B cell (primary cell): ENCODE data around the gene DENND1A. TPM values are rescaled to one million over a fixed set of nuclear protein-coding genes. Genes with fewer than 3 reads are reported as not detected.

Experiments
- ATAC-seq: fragments of 200-7000 bp; cut with Tn5 transposase; one replicate; pipeline ENCODE4 v1.10.0; 2021; ENCODE audit warnings: low read depth, mild to moderate bottlenecking, moderate number of reproducible peaks, moderate library complexity
- CTCF ChIA-PET: fragments of 350-600 bp; sonication (Branson Sonifier 250); formaldehyde crosslinking; loops from one replicate; lab custom pipeline; 2021; ENCODE audit warnings: antibody characterized with exemption, inconsistent platforms; lab: Charles Lee
- POLR2A ChIA-PET: fragments of 350-600 bp; sonication (Branson Sonifier 250); formaldehyde crosslinking; loops from one replicate; lab custom pipeline; 2021; ENCODE audit warnings: antibody characterized with exemption; lab: Charles Lee
- DNase-seq: peaks from one replicate; pipeline ENCODE4 v3.0.0; 2013
- H2AFZ ChIP-seq: 2 replicates; pipeline ENCODE4 v1.6.1; 2012; ENCODE audit warnings: mild to moderate bottlenecking, low read depth, low read length; ENCODE audit not compliant: insufficient read depth, poor library complexity, severe bottlenecking
- H3K27ac ChIP-seq, 2 donors: 1 replicate in 1 of 2; 2 replicates in 1 of 2; pipeline ENCODE4 v1.5.1; 2012 to 2013; ENCODE audit warnings: low read length in 2 of 2, mild to moderate bottlenecking in 2 of 2, moderate library complexity in 1 of 2
- H3K27me3 ChIP-seq, 4 experiments: fragments of 200-600 bp in 1 of 4; sonication (generic) in 1 of 4; replicated peaks in 1 of 4; 1 replicate in 2 of 4; 2 replicates in 2 of 4; pipeline versions ENCODE4 v1.6.1 to v1.7.0; 2013 to 2016; ENCODE audit warnings: low read length in 3 of 4, mild to moderate bottlenecking in 2 of 4, mixed read lengths in 1 of 4, moderate library complexity in 1 of 4; ENCODE audit not compliant: insufficient read depth in 4 of 4, control insufficient read depth in 3 of 4; ENCODE audit errors: control extremely low read depth in 1 of 4
- H3K36me3 ChIP-seq, 2 experiments: replicated peaks in 1 of 2; 1 replicate in 1 of 2; 2 replicates in 1 of 2; pipeline versions ENCODE4 v1.6.1 to v1.7.1; 2013; ENCODE audit warnings: low read length in 1 of 2; ENCODE audit not compliant: insufficient read depth in 2 of 2, control insufficient read depth in 1 of 2; ENCODE audit errors: control extremely low read depth in 1 of 2, extremely low read depth in 1 of 2
- H3K4me1 ChIP-seq, 2 donors: fragments of 200-600 bp in 1 of 2; sonication (generic) in 1 of 2; 1 replicate in 1 of 2; 2 replicates in 1 of 2; pipeline versions ENCODE4 v1.5.1 to v1.6.1; 2013 to 2017; ENCODE audit warnings: low read length in 2 of 2; ENCODE audit not compliant: control insufficient read depth in 2 of 2, insufficient read depth in 2 of 2
- H3K4me2 ChIP-seq: replicated peaks from 2 replicates; pipeline ENCODE3; 2012; ENCODE audit warnings: mild to moderate bottlenecking, low read depth, low read length; ENCODE audit not compliant: poor library complexity, severe bottlenecking
- H3K4me3 ChIP-seq, 5 experiments: fragments of 200-600 bp in 1 of 5; sonication (generic) in 1 of 5; 1 replicate in 3 of 5; 2 replicates in 2 of 5; pipeline versions ENCODE4 v1.5.1 to v1.7.0; 2011 to 2016; ENCODE audit warnings: low read length in 4 of 5, mild to moderate bottlenecking in 4 of 5, low read depth in 2 of 5, control low read depth in 1 of 5, moderate library complexity in 1 of 5; ENCODE audit not compliant: insufficient read depth in 1 of 5; ENCODE audit errors: control extremely low read depth in 1 of 5, extremely low read depth in 1 of 5
- H3K79me2 ChIP-seq: fragments of 200-600 bp; sonication (generic); one replicate; pipeline ENCODE4 v1.6.0; 2016; ENCODE audit warnings: low read length; ENCODE audit not compliant: control insufficient read depth, insufficient read depth
- H3K9ac ChIP-seq: fragments of 200-600 bp; sonication (generic); 2 replicates; pipeline ENCODE4 v1.6.1; 2017; ENCODE audit warnings: mild to moderate bottlenecking, low read length, moderate library complexity
- H3K9me3 ChIP-seq, 3 donors: one replicate each; pipeline versions ENCODE4 v1.6.1 to v1.7.1; 2013; ENCODE audit warnings: low read length in 2 of 3; ENCODE audit not compliant: control insufficient read depth in 2 of 3, insufficient read depth in 1 of 3; ENCODE audit errors: control extremely low read depth in 1 of 3
- H4K20me1 ChIP-seq: 2 replicates; pipeline ENCODE4 v1.6.0; 2012; ENCODE audit warnings: mild to moderate bottlenecking, low read length; ENCODE audit not compliant: insufficient read depth, control insufficient read depth, poor library complexity, severe bottlenecking
- H3K27ac Mint-ChIP-seq: one replicate; pipeline ENCODE4 v1.8.0; 2021; ENCODE audit warnings: mixed read lengths
- H3K27me3 Mint-ChIP-seq: one replicate; pipeline ENCODE4 v1.8.0; 2021; ENCODE audit warnings: mixed read lengths
- H3K4me1 Mint-ChIP-seq: one replicate; pipeline ENCODE4 v1.8.0; 2021; ENCODE audit warnings: mixed read lengths
- H3K4me3 Mint-ChIP-seq: one replicate; pipeline ENCODE4 v1.8.0; 2021; ENCODE audit warnings: mixed read lengths
- H3K9me3 Mint-ChIP-seq: one replicate; pipeline ENCODE4 v1.8.0; 2022; ENCODE audit warnings: mixed read lengths; ENCODE audit not compliant: insufficient read depth
- CTCF ChIP-seq: fragments of 200-600 bp; IDR thresholded peaks from one replicate; pipeline ENCODE4 v1.8.0; 2022; ENCODE audit warnings: antibody characterized with exemption, mild to moderate bottlenecking
- EZH2 ChIP-seq: IDR thresholded peaks from 2 replicates; pipeline ENCODE4 v1.6.1; 2012; ENCODE audit warnings: borderline replicate concordance, low read depth, mild to moderate bottlenecking, moderate library complexity, low read length; ENCODE audit not compliant: insufficient read depth, poor library complexity, severe bottlenecking
- intact Hi-C: fragments of 100-400 bp; cut with micrococcal nuclease; formaldehyde crosslinking; loops from one replicate; pipeline ENCODE4 v1.10.0; 2022
- polyA plus RNA-seq: library from polyadenylated mRNA; depleted of rRNA; stranded (reverse); fragments of >200 nt; gene quantifications from 2 replicates; pipeline ENCODE4 v1.2.3, GENCODE V29; 2012
- total RNA-seq, 2 donors: library from RNA; stranded (reverse); fragments of 120-200 nt in 1 of 2; gene quantifications; 1 replicate in 1 of 2; 2 replicates in 1 of 2; pipeline versions ENCODE4 v1.2.3 to v1.2.4, GENCODE V29; 2013 to 2022

Gene DENND1A
- total and polyA plus RNA-seq, 2 donors (not counting 1 experiment from before 2014, with no cell fraction given): 10.8 to 26.0 TPM

GRCh38 chr9:123620239-123620638, 309.7 kb downstream of the DENND1A start:
- POLR2A ChIA-PET: no interaction called here

More at GRCh38 chr9:123620239-123620638, 309.7 kb downstream of the DENND1A start:
- H3K4me3 Mint-ChIP-seq: no peak overlapping the region
- Histone ChIP-seq H3K36me3 (no peaks in the 10 kb centered on the region), H3K4me3 (no peak overlapping the region), H3K9me3 (no peaks in the 10 kb centered on the region), H2AFZ (no peak overlapping the region), H4K20me1 (no peaks in the 10 kb centered on the region), H3K9ac (no peak overlapping the region), H3K27me3 (no peaks in the 10 kb centered on the region), H3K79me2 (no peaks in the 10 kb centered on the region), H3K4me1 (peaks cover 5 to 16% of the 10 kb centered on the region in 2 donors), H3K27ac (no peak overlapping the region), H3K4me2 (no peak overlapping the region)
- DNase-seq (no peak), ATAC-seq (no peak)
- CTCF ChIA-PET: interaction anchor here (0.6 kb wide), 1 partner anchor 75 kb away, joined by 3 read pairs; no protein-coding TSS in a partner anchor
- TF ChIP-seq EZH2: no peak
- no peak for TF ChIP-seq CTCF
- H3K9me3 Mint-ChIP-seq: no peaks in the 10 kb centered on the region
- no peak overlapping the region for H3K27ac Mint-ChIP-seq
- peaks cover 15% of the 10 kb centered on the region for H3K4me1 Mint-ChIP-seq
- H3K27me3 Mint-ChIP-seq: no peaks in the 10 kb centered on the region
- intact Hi-C loops: no loop called here
